Omental fat pad (tissue), 4 donors: Measurements from ENCODE around the gene TRIM24. TPM values are rescaled to one million over a fixed set of nuclear protein-coding genes. Genes with fewer than 3 reads are reported as not detected.

Experiments
- ATAC-seq: fragments of 150-250 bp; one replicate; pipeline ENCODE4 v1.9.1; 2016; ENCODE audit warnings: mild to moderate bottlenecking, moderate library complexity; ENCODE audit not compliant: low FRiP score
- DNase-seq: peaks from one replicate; pipeline ENCODE4 v3.0.0-alpha.2; 2019; ENCODE audit warnings: low spot score
- CTCF ChIP-seq, 3 donors: fragments of 450-650 bp; IDR thresholded peaks; one replicate each; pipeline ENCODE4 v1.5.1; 2016 to 2017; ENCODE audit warnings: antibody characterized with exemption in 3 of 3, mild to moderate bottlenecking in 3 of 3, moderate library complexity in 2 of 3
- total RNA-seq, 4 donors: library from RNA; depleted of rRNA; stranded (reverse); fragments of >200 nt; gene quantifications; one replicate each; pipeline ENCODE4 v1.1.0, GENCODE V29; 2016

TRIM24 gene
- total RNA-seq, 4 donors from 2014 or later: 9.2 to 20.6 (median 11.4) TPM

GRCh38 chr7:138543739-138544138 is 83.7 kb downstream of the TRIM24 start:
- no peak for TF ChIP-seq CTCF (IDR thresholded peaks at IDR 0.05)
- DNase-seq: no peak
- no peak for ATAC-seq

- DNase-seq: no peak
- ATAC-seq: no peak
- TF ChIP-seq CTCF (IDR thresholded peaks at IDR 0.05): no peak
These were observed 85.1 kb downstream of the TRIM24 start for GRCh38 chr7:138545123-138545522.

- TF ChIP-seq CTCF (IDR thresholded peaks at IDR 0.05): no peak
- DNase-seq (no peak), ATAC-seq (no peak)
These were observed 86.1 kb downstream of the TRIM24 start for GRCh38 chr7:138546064-138546619.

- no peak for TF ChIP-seq CTCF (IDR thresholded peaks at IDR 0.05)
- DNase-seq (no peak), ATAC-seq (no peak)
These were observed 86.8 kb downstream of the TRIM24 start for GRCh38 chr7:138546829-138547228.

GRCh38 chr7:138549082-138549481 is 89.0 kb downstream of the TRIM24 start:
- DNase-seq: no peak
- TF ChIP-seq CTCF (IDR thresholded peaks at IDR 0.05): no peak
- ATAC-seq: no peak

GRCh38 chr7:138550337-138550736 is 90.3 kb downstream of the TRIM24 start:
- DNase-seq: no peak
- ATAC-seq: no peak
- no peak for TF ChIP-seq CTCF (IDR thresholded peaks at IDR 0.05)

GRCh38 chr7:138551102-138551501 is 91.0 kb downstream of the TRIM24 start:
- no peak for DNase-seq
- ATAC-seq: no peak
- no peak for TF ChIP-seq CTCF (IDR thresholded peaks at IDR 0.05)
